Mesenchymal stem cell (in vitro differentiated cells and primary cell): ENCODE measurements around the gene MYO5B.
A peak's percentile ranks its signal among the peaks of the same experiment; 100 is the strongest.

Source experiments
- DNase-seq: peaks from one replicate; pipeline ENCODE4 v3.0.0-alpha.2; 2013
- H2AFZ ChIP-seq: one replicate; pipeline ENCODE4 v1.6.1; 2013; ENCODE audit warnings: low read depth, mild to moderate bottlenecking, control low read depth, inconsistent platforms, low read length, moderate library complexity
- H2AK5ac ChIP-seq: 2 replicates; pipeline ENCODE4 v1.6.1; 2013; ENCODE audit warnings: low read length, moderate library complexity, mild to moderate bottlenecking, inconsistent platforms; ENCODE audit not compliant: severe bottlenecking
- H2BK120ac ChIP-seq: one replicate; pipeline ENCODE4 v1.6.1; 2013; ENCODE audit warnings: low read depth, mild to moderate bottlenecking, inconsistent platforms, low read length, moderate library complexity
- H2BK12ac ChIP-seq, 2 experiments: one replicate each; pipeline ENCODE4 v1.6.1; 2013; ENCODE audit warnings: inconsistent platforms in 2 of 2, low read length in 2 of 2, mild to moderate bottlenecking in 2 of 2, moderate library complexity in 2 of 2, control low read depth in 1 of 2
- H2BK15ac ChIP-seq: one replicate; pipeline ENCODE4 v1.6.1; 2013; ENCODE audit warnings: mild to moderate bottlenecking, low read depth, inconsistent platforms; ENCODE audit not compliant: poor library complexity, severe bottlenecking
- H2BK5ac ChIP-seq: 2 replicates; pipeline ENCODE4 v1.6.1; 2013; ENCODE audit warnings: low read depth, mild to moderate bottlenecking, low read length, control low read depth, inconsistent platforms; ENCODE audit not compliant: poor library complexity, severe bottlenecking
- H3K14ac ChIP-seq, 2 experiments: one replicate each; pipeline ENCODE4 v1.6.1; 2013; ENCODE audit warnings: inconsistent platforms in 2 of 2, low read length in 2 of 2, control low read depth in 1 of 2, mild to moderate bottlenecking in 1 of 2, moderate library complexity in 1 of 2
- H3K18ac ChIP-seq, 2 experiments: one replicate each; pipeline ENCODE4 v1.6.1; 2013; ENCODE audit warnings: inconsistent platforms in 2 of 2, low read length in 2 of 2, control low read depth in 1 of 2, low read depth in 1 of 2, mild to moderate bottlenecking in 1 of 2
- H3K23ac ChIP-seq, 2 experiments: one replicate each; pipeline ENCODE4 v1.6.1; 2013; ENCODE audit warnings: inconsistent platforms in 2 of 2, low read length in 2 of 2, mild to moderate bottlenecking in 2 of 2, moderate library complexity in 2 of 2, control low read depth in 1 of 2
- H3K27ac ChIP-seq: 2 replicates; pipeline ENCODE4 v1.5.1; 2013; ENCODE audit warnings: mild to moderate bottlenecking, moderate library complexity, low read length, control low read depth, inconsistent platforms; ENCODE audit not compliant: poor library complexity, severe bottlenecking
- H3K27me3 ChIP-seq, 2 experiments: 2 replicates each; pipeline versions ENCODE4 v1.6.1 to v1.7.0; 2013; ENCODE audit warnings: low read length in 2 of 2, mild to moderate bottlenecking in 2 of 2, moderate library complexity in 2 of 2, control low read depth in 1 of 2, inconsistent platforms in 1 of 2; ENCODE audit not compliant: control insufficient read depth in 1 of 2, insufficient read depth in 1 of 2
- H3K36me3 ChIP-seq, 2 experiments: 2 replicates each; pipeline versions ENCODE4 v1.6.1 to v1.7.0; 2013; ENCODE audit warnings: low read length in 2 of 2, control low read depth in 1 of 2, inconsistent platforms in 1 of 2, low read depth in 1 of 2, mild to moderate bottlenecking in 1 of 2; ENCODE audit not compliant: insufficient read depth in 2 of 2, control insufficient read depth in 1 of 2
- H3K4ac ChIP-seq, 2 experiments: one replicate each; pipeline ENCODE4 v1.6.1; 2013; ENCODE audit warnings: inconsistent platforms in 2 of 2, low read length in 2 of 2, mild to moderate bottlenecking in 2 of 2, moderate library complexity in 2 of 2, control low read depth in 1 of 2, low read depth in 1 of 2
- H3K4me1 ChIP-seq: 2 replicates; pipeline ENCODE4 v1.6.1; 2013; ENCODE audit warnings: low read depth, low read length, control low read depth; ENCODE audit not compliant: control insufficient read depth, insufficient read depth
- H3K4me2 ChIP-seq: 2 replicates; pipeline ENCODE4 v1.6.1; 2013; ENCODE audit warnings: low read length, mild to moderate bottlenecking, inconsistent platforms; ENCODE audit not compliant: poor library complexity, severe bottlenecking
- H3K4me3 ChIP-seq, 2 experiments: 2 replicates each; pipeline versions ENCODE4 v1.5.1 to v1.7.0; 2013; ENCODE audit warnings: low read length in 2 of 2, mild to moderate bottlenecking in 2 of 2, control low read depth in 1 of 2, low read depth in 1 of 2; ENCODE audit not compliant: insufficient read depth in 1 of 2
- H3K79me1 ChIP-seq: replicated peaks from 2 replicates; pipeline ENCODE4 v1.6.1; 2013; ENCODE audit warnings: mild to moderate bottlenecking, control low read depth, low read length, inconsistent platforms; ENCODE audit not compliant: poor library complexity, severe bottlenecking
- H3K9ac ChIP-seq: 2 replicates; pipeline ENCODE4 v1.7.0; 2013; ENCODE audit warnings: mild to moderate bottlenecking, low read length, moderate library complexity
- H3K9me3 ChIP-seq: 2 replicates; pipeline ENCODE4 v1.7.0; 2013; ENCODE audit warnings: mild to moderate bottlenecking, low read length; ENCODE audit not compliant: control insufficient read depth
- H4K8ac ChIP-seq: one replicate; pipeline ENCODE4 v1.6.1; 2013; ENCODE audit warnings: inconsistent platforms, mild to moderate bottlenecking, low read length, moderate library complexity
- H4K91ac ChIP-seq: one replicate; pipeline ENCODE4 v1.6.1; 2013; ENCODE audit warnings: mild to moderate bottlenecking, low read length, inconsistent platforms
- WGBS: methylation state at CpG from one replicate; pipeline ENCODE4 v1.1.7; 2013; ENCODE audit warnings: mixed read lengths; 5-methylcytosine and 5-hydroxymethylcytosine counted together

MYO5B gene

GRCh38 chr18:49813319-49814146, 381.4 kb downstream of the MYO5B start, which contains the start of gene ACAA2:
TSS of gene ACAA2 (minus strand) at chr18:49813533. CDS start at chr18:49813484, 49 bp downstream.
- Histone ChIP-seq H3K18ac (peak within 1 kb of the TSS; percentile 96 to 99), H2BK15ac (peak within 1 kb of the TSS; percentile 96), H3K79me1 (peaks cover 14% of the 10 kb centered on the region), H2AFZ (peak within 1 kb of the TSS; percentile 100), H3K4me2 (peak within 1 kb of the TSS; percentile 100), H2BK120ac (peak within 1 kb of the TSS; percentile 98), H2AK5ac (peak within 1 kb of the TSS; percentile 73), H3K9me3 (peaks cover 4% of the 10 kb centered on the region), H3K36me3 (peaks cover 0 to 9% of the 10 kb centered on the region in 2 experiments), H2BK5ac (peak within 1 kb of the TSS; percentile 77), H3K4me3 (peak within 1 kb of the TSS; percentile 89 to 96), H4K91ac (peak within 1 kb of the TSS; percentile 98), H3K4me1 (peaks cover 2% of the 10 kb centered on the region), H4K8ac (peak within 1 kb of the TSS; percentile 98), H2BK12ac (peak within 1 kb of the TSS in 1 of 2 experiments; percentile 89), H3K9ac (peak within 1 kb of the TSS; percentile 98), H3K27me3 (no peaks in the 10 kb centered on the region), H3K23ac (peak within 1 kb of the TSS; percentile 86 to 91), H3K27ac (peak within 1 kb of the TSS; percentile 90), H3K4ac (peak within 1 kb of the TSS; percentile 96 to 98), H3K14ac (peak within 1 kb of the TSS; percentile 80 to 99)
- under 1% methylated on average over 55 of the region's 74 CpGs for WGBS
- peak; percentile 83 for DNase-seq

GRCh38 chr18:49813069-49813318, 382.0 kb downstream of the MYO5B start:
- Histone ChIP-seq H3K4ac (peak overlapping the region; percentile 95 to 98), H3K4me3 (peak overlapping the region; percentile 89 to 96), H3K27ac (no peak overlapping the region), H2AFZ (peak overlapping the region; percentile 89), H4K91ac (peak overlapping the region; percentile 98), H3K4me2 (peak overlapping the region; percentile 100), H3K18ac (peak overlapping the region; percentile 96 to 99), H2BK120ac (peak overlapping the region; percentile 98), H3K4me1 (peaks cover 2% of the 10 kb centered on the region), H3K79me1 (peaks cover 16% of the 10 kb centered on the region), H3K36me3 (peaks cover 0 to 7% of the 10 kb centered on the region in 2 experiments), H2BK12ac (no peak overlapping the region), H3K9ac (peak overlapping the region; percentile 98), H3K23ac (peak overlapping the region; percentile 71 to 91), H2BK5ac (peak overlapping the region; percentile 76), H3K27me3 (no peaks in the 10 kb centered on the region), H4K8ac (peak overlapping the region; percentile 98), H2AK5ac (no peak overlapping the region), H3K14ac (peak overlapping the region; percentile 25 to 92), H3K9me3 (peaks cover 4% of the 10 kb centered on the region), H2BK15ac (peak overlapping the region; percentile 96)
- DNase-seq, result peak; percentile 55
- 1% methylated on average over 17 of the region's 17 CpGs for WGBS

DNA sequence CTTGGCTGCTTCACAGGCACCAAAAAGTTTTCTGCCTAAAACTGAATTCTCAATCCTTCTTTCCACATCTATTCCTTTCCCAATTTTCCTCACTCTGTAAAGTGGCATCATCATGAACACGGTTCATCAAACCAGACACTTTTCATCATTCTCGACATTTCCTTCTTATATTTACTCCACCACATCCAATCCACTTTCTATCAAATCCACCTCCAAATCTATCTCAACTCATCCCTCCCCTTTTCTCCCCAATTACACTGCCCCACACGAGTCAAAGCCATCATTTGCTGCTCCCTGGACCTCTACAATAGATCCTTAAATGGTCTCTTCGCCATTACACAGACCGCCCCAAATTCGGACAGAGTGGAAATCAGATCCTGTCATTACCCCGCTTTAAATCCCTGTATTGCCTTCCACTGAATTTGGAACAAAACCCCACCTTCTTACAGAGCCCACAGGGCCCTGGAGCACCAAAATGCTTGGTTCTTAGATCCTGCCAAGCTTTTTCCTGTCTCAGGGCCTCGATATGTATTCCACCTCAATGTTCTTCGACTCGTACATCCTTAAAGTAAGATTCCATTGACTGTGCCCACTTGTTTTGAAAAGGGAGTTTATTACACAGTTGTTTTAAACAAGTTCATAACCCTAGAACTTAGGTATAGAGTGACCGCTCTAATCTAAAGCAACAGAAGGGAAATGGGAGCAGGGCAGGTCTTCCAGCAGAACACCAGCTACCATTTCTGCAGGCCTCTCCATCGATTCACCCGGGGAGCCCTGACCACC, 382.5 kb downstream of the MYO5B start:
- H3K9ac ChIP-seq, result peak overlapping the region; percentile 98
- H2AK5ac ChIP-seq, result peak overlapping the region; percentile 73
- peak overlapping the region in 1 of 2 experiments; percentile 86 for H3K23ac ChIP-seq
- peak overlapping the region; percentile 98 for H4K91ac ChIP-seq
- 36% methylated on average over 10 of the region's 13 CpGs for WGBS
- no peak overlapping the region for H3K14ac ChIP-seq
- peaks cover 13% of the 10 kb centered on the region for H3K79me1 ChIP-seq
- H4K8ac ChIP-seq, result peak overlapping the region; percentile 98
- H3K18ac ChIP-seq, result peak overlapping the region; percentile 96 to 99
- H3K4ac ChIP-seq, result peak overlapping the region; percentile 58 to 71
- H2BK15ac ChIP-seq, result no peak overlapping the region
- H2BK12ac ChIP-seq, result no peak overlapping the region
- peak overlapping the region; percentile 89 to 96 for H3K4me3 ChIP-seq
- H3K27ac ChIP-seq, result peak overlapping the region; percentile 20
- H3K4me2 ChIP-seq, result peak overlapping the region; percentile 100
- H3K27me3 ChIP-seq, result no peaks in the 10 kb centered on the region
- peaks cover 2% of the 10 kb centered on the region for H3K4me1 ChIP-seq
- H3K9me3 ChIP-seq, result peaks cover 4% of the 10 kb centered on the region
- peak; percentile 57 for DNase-seq
- H2BK120ac ChIP-seq, result peak overlapping the region; percentile 98
- H3K36me3 ChIP-seq, result peaks cover 0 to 2% of the 10 kb centered on the region in 2 experiments
- H2AFZ ChIP-seq, result no peak overlapping the region
- no peak overlapping the region for H2BK5ac ChIP-seq
